ELR (cell line): Measurements from ENCODE around the gene OR5T2.
"Not testable (repeated sequence)": the region's sequence is repeated elsewhere in the genome, so short reads cannot be mapped to it uniquely, and the experiment has no call there.

Experiments used
- DNase-seq: peaks from one replicate; pipeline ENCODE4 v3.0.0-alpha.2; 2015; ENCODE audit warnings: low read depth

The OR5T2 gene

DNA sequence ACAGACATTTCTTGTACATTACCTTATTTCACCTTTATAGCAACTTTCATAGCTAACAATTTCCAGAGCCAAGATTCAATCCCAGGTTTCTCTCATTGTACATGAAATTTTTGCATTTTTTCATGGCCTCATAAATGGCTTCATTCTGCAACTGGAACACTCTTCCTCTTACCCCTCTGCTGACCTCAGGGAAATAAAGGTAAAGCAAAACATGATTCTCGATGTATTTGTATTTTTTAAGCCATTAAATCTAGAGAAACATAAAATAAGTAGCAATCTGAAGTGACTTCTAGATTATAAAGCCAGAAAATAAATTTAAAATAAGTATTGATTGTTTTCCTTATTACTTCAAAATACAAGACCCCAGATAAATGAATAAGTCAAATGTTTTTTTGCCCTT, at the start of gene OR5T2:
Gene OR5T2, minus strand, starts transcription at position 101 of the 400 bp plus-strand sequence. CDS start 1,193 bp downstream, outside the sequence.
- DNase-seq, result no peak

- no peak for DNase-seq
Measured at GRCh38 chr11:56273854-56274253, 39.8 kb upstream of the OR5T2 start, which contains the start of gene OR5T1. TSS of gene OR5T1 (plus strand) at chr11:56274154. CDS start at chr11:56275639, 1,485 bp downstream.

DNA sequence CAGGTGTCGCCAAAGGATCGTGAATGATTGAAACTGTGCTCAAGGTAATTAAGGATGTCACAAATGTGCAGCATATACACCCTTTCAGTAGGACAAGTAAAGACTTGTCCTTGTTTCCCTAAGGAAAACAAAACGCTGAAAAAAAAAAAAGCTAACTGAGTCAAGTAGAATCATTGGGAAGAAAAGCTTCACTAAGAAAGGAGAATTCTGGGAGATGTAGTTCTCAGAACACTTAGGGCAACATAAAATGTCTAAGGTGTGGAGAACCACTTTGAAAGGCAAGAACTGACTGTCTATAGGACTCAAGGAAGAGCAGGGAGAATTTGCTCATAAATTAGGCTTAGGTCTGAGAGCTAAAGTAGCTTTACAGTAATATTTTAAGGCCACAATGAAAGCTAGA, 37.0 kb upstream of the OR5T2 start:
- no peak for DNase-seq

DNA sequence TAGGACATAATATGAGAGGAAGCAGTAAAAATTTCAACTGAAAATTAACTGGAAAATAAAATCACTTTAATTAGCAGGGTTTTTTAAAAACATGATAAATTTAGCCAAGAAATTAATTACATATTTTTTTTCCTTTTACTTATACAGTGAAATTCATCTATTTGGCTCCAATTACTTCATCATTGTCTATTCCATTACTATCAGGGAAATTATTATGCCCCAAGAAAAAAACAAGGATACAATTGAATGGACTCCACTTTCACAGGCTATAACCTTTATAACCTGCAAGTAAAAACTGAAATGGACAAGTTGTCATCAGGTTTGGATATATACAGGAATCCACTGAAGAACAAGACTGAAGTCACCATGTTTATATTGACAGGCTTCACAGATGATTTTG, 17.9 kb upstream of the OR5T2 start, which contains the start of gene OR5T3:
Gene OR5T3, plus strand, starts transcription at position 301 of the 400 bp plus-strand sequence. Its CDS starts 0 bp downstream, at position 301.
- no peak for DNase-seq

DNA sequence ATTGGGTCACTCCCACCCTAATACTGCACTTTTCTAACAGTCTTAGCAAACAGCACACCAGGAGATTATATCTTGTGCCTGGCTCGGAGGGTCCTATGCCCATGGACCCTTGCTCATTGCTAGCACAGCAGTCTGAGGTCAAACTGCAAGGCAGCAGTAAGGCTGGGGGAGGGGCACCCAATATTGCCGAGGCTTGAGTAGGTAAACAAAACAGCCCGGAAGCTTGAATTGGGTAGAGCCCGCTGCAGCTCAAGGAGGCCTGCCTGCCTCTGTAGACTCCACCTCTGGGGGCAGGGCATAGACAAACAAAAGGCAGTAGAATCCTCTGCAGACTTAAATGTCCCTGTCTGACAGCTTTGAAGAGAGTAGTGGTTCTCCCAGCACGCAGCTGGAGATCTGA, 14.3 kb downstream of the OR5T2 start:
- not testable (repeated sequence) for DNase-seq

DNA sequence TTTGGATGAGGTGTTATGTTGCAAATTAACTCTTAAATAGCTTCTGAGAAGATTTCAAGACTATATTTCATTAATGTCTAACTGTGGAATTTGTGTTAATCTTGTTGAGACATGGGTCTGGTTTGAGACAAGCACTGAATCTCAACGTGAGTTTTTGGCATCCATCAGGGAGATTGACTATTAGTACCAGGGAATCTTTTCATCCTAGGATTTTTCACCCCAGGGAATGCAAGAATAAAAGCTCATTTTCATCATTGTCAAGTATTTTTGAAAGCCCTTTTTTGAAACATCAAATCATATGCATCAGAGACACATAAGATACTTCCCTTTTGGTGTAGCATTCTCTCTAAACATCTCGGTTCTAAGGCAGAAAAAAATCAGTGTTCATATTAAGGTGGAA, 19.5 kb downstream of the OR5T2 start:
- no peak for DNase-seq

- no peak for DNase-seq
Measured at GRCh38 chr11:56207790-56208189, 26.3 kb downstream of the OR5T2 start.

DNA sequence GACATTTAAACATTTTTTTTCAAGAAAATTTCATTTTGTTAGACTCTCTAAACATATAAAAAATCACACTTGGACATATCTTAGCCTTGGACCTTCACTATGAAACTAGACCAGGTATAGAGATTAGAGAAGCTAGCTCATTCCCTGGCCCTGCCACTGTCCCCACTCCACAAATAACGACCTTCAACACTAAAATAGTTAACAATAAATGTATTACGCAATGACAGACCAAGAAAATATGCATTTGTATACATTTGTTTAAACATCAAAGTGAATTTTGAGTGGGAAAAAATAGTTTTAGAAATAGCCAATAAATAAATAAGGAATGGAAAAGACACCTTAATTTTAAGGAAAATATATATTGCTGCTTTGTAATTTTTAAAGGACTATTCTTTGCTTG, 36.7 kb downstream of the OR5T2 start:
- DNase-seq, result no peak

DNA sequence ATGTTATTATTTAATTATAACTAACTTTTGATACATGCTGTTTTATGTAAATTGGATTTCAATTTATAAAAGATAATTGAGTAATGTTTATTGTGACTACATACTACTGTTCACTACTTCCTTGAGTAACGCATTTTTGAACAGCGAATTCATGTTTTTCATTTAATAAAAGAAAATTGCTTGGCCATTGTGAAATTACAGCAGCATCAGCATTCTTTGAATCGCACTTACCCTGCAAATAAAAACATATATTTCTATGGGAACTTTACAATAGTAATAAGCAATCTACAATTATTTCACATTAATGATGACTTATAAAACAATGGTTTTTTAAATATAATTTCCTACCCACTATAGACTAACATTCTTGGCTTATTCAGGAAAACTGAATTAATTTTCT, 37.4 kb downstream of the OR5T2 start:
- no peak for DNase-seq

DNA sequence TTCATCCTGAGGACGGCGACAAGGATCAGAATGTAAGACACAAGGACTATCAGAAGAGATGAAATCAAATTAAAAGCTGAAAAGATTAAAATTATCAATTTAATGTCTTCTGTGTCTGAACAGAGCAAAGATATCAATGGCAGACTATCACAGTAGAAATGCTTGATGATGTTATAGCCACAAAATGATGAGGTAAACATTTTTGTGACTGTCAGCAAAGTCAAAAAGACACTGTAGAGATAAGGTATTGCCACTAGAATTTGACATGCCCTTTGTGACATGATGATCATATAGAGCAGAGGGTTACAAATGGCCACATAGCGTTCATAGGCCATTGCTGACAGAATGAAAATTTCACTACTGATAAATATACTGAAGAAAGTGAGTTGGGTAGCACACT, 45.5 kb downstream of the OR5T2 start:
- no peak for DNase-seq

GRCh38 chr11:56183459-56183858, 50.6 kb downstream of the OR5T2 start:
- DNase-seq, result no peak
